ENCODE data around the gene CYP11A1.
A peak's percentile ranks its signal among the peaks of the same experiment; 100 is the strongest.
"Not testable (repeated sequence)": the region's sequence is repeated elsewhere in the genome, so short reads cannot be mapped to it uniquely, and the experiment has no call there.

Gene CYP11A1

GRCh38 chr15:74364936-74365597 lies 2.4 kb downstream of the CYP11A1 start:
- Mint-ChIP-seq H3K27me3 (ENCODE audit: low read depth, poor library complexity) (peaks cover 17% of the 10 kb centered on the region), H3K4me3 (peak overlapping the region; percentile 87), H3K36me3 (ENCODE audit: low read depth) (no peaks in the 10 kb centered on the region), H3K27ac (peak overlapping the region; percentile 83), H3K4me1 (peaks cover 30% of the 10 kb centered on the region), H3K9me3 (no peaks in the 10 kb centered on the region)
- TF ChIP-seq, protein P1, sequence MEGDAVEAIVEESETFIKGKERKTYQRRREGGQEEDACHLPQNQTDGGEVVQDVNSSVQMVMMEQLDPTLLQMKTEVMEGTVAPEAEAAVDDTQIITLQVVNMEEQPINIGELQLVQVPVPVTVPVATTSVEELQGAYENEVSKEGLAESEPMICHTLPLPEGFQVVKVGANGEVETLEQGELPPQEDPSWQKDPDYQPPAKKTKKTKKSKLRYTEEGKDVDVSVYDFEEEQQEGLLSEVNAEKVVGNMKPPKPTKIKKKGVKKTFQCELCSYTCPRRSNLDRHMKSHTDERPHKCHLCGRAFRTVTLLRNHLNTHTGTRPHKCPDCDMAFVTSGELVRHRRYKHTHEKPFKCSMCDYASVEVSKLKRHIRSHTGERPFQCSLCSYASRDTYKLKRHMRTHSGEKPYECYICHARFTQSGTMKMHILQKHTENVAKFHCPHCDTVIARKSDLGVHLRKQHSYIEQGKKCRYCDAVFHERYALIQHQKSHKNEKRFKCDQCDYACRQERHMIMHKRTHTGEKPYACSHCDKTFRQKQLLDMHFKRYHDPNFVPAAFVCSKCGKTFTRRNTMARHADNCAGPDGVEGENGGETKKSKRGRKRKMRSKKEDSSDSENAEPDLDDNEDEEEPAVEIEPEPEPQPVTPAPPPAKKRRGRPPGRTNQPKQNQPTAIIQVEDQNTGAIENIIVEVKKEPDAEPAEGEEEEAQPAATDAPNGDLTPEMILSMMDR (IDR thresholded peaks at IDR 0.05), result no peak
- no peak for DNase-seq

- no peak overlapping the region for H3K27ac Mint-ChIP-seq
These were observed 5.0 kb downstream of the CYP11A1 start for GRCh38 chr15:74362482-74362881.

GRCh38 chr15:74360855-74361254 lies 6.6 kb downstream of the CYP11A1 start:
- H3K4me3 Mint-ChIP-seq; DNase-seq; H3K36me3 Mint-ChIP-seq (ENCODE audit: low read depth); H3K27ac Mint-ChIP-seq; H3K9me3 Mint-ChIP-seq: not testable (repeated sequence)
- H3K27me3 Mint-ChIP-seq (ENCODE audit: low read depth, poor library complexity), result peaks cover 11% of the 10 kb centered on the region
- H3K4me1 Mint-ChIP-seq, result peaks cover 15% of the 10 kb centered on the region

More at GRCh38 chr15:74362482-74362881, 5.0 kb downstream of the CYP11A1 start:
- TF ChIP-seq, protein P1 (IDR thresholded peaks at IDR 0.05), result no peak
- H3K4me1 Mint-ChIP-seq, result peaks cover 15% of the 10 kb centered on the region
- H3K27me3 Mint-ChIP-seq (ENCODE audit: low read depth, poor library complexity), result peaks cover 14% of the 10 kb centered on the region
- no peak for DNase-seq
- H3K9me3 Mint-ChIP-seq, result no peaks in the 10 kb centered on the region
- no peaks in the 10 kb centered on the region for H3K36me3 Mint-ChIP-seq (ENCODE audit: low read depth)
- no peak overlapping the region for H3K4me3 Mint-ChIP-seq

GRCh38 chr15:74359376-74359775 lies 8.1 kb downstream of the CYP11A1 start:
- Mint-ChIP-seq H3K36me3 (ENCODE audit: low read depth) (peaks cover 13% of the 10 kb centered on the region), H3K9me3 (peaks cover 16% of the 10 kb centered on the region), H3K27me3 (ENCODE audit: low read depth, poor library complexity) (peaks cover 13% of the 10 kb centered on the region), H3K4me1 (peaks cover 17% of the 10 kb centered on the region)
- not testable (repeated sequence) for DNase-seq, H3K4me3 Mint-ChIP-seq, H3K27ac Mint-ChIP-seq

DNA sequence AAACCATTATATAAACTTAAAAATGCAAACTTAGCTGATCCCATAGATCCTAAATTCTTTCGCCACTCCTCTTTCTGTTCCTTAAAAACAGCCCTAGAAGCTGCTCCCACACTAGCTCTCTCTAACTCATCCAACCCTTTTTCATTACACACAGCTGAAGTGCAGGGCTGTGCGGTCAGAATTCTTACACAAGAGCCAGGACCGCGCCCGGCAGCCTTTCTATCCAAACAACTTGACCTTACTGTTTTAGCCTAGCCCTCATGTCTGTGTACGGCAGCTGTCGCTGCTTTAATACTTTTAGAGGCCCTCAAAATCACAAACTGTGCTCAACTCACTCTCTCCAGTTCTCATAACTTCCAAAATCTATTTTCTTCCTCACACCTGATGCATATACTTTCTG lies 9.9 kb downstream of the CYP11A1 start:
- not testable (repeated sequence) for H3K4me3 Mint-ChIP-seq; H3K27me3 Mint-ChIP-seq (ENCODE audit: low read depth, poor library complexity); DNase-seq; H3K27ac Mint-ChIP-seq
- Mint-ChIP-seq H3K4me1 (peaks cover 15% of the 10 kb centered on the region), H3K36me3 (ENCODE audit: low read depth) (peaks cover 26% of the 10 kb centered on the region), H3K9me3 (peaks cover 34% of the 10 kb centered on the region)

DNA sequence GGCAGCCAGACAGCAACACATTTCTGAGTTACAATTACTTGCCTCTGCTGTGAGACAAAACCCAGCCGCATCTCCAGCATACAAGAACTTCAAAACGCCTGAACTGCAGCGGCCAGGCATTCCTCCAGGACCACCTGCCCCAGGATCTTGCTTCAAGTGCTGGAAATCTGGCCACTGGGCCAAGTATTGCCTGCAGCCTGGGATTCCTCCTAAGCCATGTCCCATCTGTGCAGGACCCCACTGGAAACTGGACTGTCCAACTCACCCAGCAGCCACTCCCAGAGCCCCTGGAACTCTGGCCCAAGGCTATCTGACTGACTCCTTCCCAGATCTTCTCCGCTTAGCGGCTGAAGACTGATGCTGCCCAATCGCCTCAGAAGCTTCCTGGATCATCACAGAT lies 11.4 kb downstream of the CYP11A1 start:
- not testable (repeated sequence) for H3K27me3 Mint-ChIP-seq (ENCODE audit: low read depth, poor library complexity); H3K27ac Mint-ChIP-seq

DNA sequence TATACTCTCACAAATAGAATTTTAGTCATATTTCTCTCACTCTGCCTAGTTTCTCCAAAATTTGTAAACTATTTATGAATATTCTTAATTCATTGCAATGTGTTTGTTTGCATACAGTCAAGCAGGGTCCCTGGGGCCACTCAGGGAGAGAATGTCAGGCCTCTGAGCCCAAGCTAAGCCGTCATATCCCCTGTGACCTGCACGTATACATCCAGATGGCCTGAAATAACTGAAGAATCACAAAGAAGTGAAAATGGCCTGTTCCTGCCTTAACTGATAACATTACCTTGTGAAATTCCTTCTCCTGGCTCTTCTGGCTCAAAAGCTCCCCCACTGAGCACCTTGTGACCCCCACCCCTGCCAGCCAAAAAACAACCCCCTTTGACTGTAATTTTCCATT lies 13.5 kb downstream of the CYP11A1 start:
- peaks cover 26% of the 10 kb centered on the region for H3K36me3 Mint-ChIP-seq (ENCODE audit: low read depth)
- H3K27ac Mint-ChIP-seq; H3K4me3 Mint-ChIP-seq; H3K27me3 Mint-ChIP-seq (ENCODE audit: low read depth, poor library complexity); DNase-seq: not testable (repeated sequence)
- peaks cover 35% of the 10 kb centered on the region for H3K9me3 Mint-ChIP-seq
- peaks cover 35% of the 10 kb centered on the region for H3K4me1 Mint-ChIP-seq

More for the DNA sequence above, 11.4 kb downstream of the CYP11A1 start:
- DNase-seq, H3K4me3 Mint-ChIP-seq: not testable (repeated sequence)
- H3K36me3 Mint-ChIP-seq (ENCODE audit: low read depth), result peaks cover 26% of the 10 kb centered on the region
- H3K4me1 Mint-ChIP-seq, result peaks cover 24% of the 10 kb centered on the region
- peaks cover 35% of the 10 kb centered on the region for H3K9me3 Mint-ChIP-seq

GRCh38 chr15:74352393-74352910 lies 15.0 kb downstream of the CYP11A1 start:
- Mint-ChIP-seq H3K27ac (no peak overlapping the region), H3K36me3 (ENCODE audit: low read depth) (peaks cover 26% of the 10 kb centered on the region), H3K4me3 (no peak overlapping the region), H3K9me3 (peaks cover 35% of the 10 kb centered on the region), H3K4me1 (peaks cover 40% of the 10 kb centered on the region), H3K27me3 (ENCODE audit: low read depth, poor library complexity) (peaks cover 10% of the 10 kb centered on the region)
- no peak for DNase-seq
- TF ChIP-seq, protein P1 (IDR thresholded peaks at IDR 0.05), result no peak
